Fibroblast of villous mesenchyme (primary cell): ENCODE results near the gene NCOR2. TPM values are rescaled to one million over a fixed set of nuclear protein-coding genes. Genes with fewer than 3 reads are reported as not detected.

Experiments used
- DNase-seq: peaks from one replicate; pipeline ENCODE4 v3.0.0-alpha.2; 2010; ENCODE audit warnings: low read depth
- H3K4me3 ChIP-seq: 2 replicates; pipeline ENCODE4 v1.5.1; 2011; ENCODE audit warnings: low read depth, mild to moderate bottlenecking, low read length
- CTCF ChIP-seq: IDR thresholded peaks from 2 replicates; pipeline ENCODE4 v1.5.1; 2012; ENCODE audit warnings: low read depth, mild to moderate bottlenecking, low read length; ENCODE audit not compliant: insufficient read depth
- total RNA-seq: library from RNA; depleted of rRNA; stranded (reverse); fragments of >200 nt; gene quantifications from 2 replicates; pipeline ENCODE4 v1.2.3, GENCODE V29; 2012

Gene NCOR2
- total RNA-seq, 1 donor: 86.8 TPM

- no peak overlapping the region for H3K4me3 ChIP-seq
- TF ChIP-seq CTCF: no peak
- peak; percentile 62 for DNase-seq
These were observed 23.0 kb downstream of the NCOR2 start for GRCh38 chr12:124544311-124544970.

GRCh38 chr12:124543590-124544310, 23.7 kb downstream of the NCOR2 start:
- H3K4me3 ChIP-seq: no peak overlapping the region
- TF ChIP-seq CTCF: no peak
- peak; percentile 67 for DNase-seq

GRCh38 chr12:124543052-124543589, 24.3 kb downstream of the NCOR2 start:
- no peak for TF ChIP-seq CTCF
- no peak overlapping the region for H3K4me3 ChIP-seq
- peak; percentile 62 for DNase-seq

GRCh38 chr12:124542021-124542949, 25.1 kb downstream of the NCOR2 start:
- peak; percentile 57 for DNase-seq
- no peak overlapping the region for H3K4me3 ChIP-seq
- TF ChIP-seq CTCF: no peak

GRCh38 chr12:124541322-124541721, 26.1 kb downstream of the NCOR2 start:
- H3K4me3 ChIP-seq: no peak overlapping the region
- no peak for DNase-seq
- no peak for TF ChIP-seq CTCF
